Endothelial cell of umbilical vein (primary cell): Measurements from ENCODE around the gene DEGS2. TPM values are rescaled to one million over a fixed set of nuclear protein-coding genes. Genes with fewer than 3 reads are reported as not detected.

Source experiments
- BruUV-seq: library from RNA; stranded (reverse); fragments of 400-500 nt; replicated peaks from 2 replicates; lab custom pipeline; 2021; lab: Mats Ljungman, UMichigan
- CTCF ChIA-PET: fragments of 300-600, 350-600 bp; sonication (Branson Sonifier 250); formaldehyde crosslinking; loops from one replicate; lab custom pipeline; 2021; ENCODE audit warnings: antibody characterized with exemption, inconsistent platforms; lab: Charles Lee
- POLR2A ChIA-PET: fragments of 300-600, 350-600 bp; sonication (Branson Sonifier 250); formaldehyde crosslinking; loops from one replicate; lab custom pipeline; 2021; ENCODE audit warnings: antibody characterized with exemption, inconsistent platforms; lab: Charles Lee
- DNase-seq: peaks from one replicate; pipeline ENCODE4 v3.0.0-alpha.2; 2011; ENCODE audit warnings: low read depth, low spot score
- FAIRE-seq: peaks from 2 replicates; lab custom pipeline; 2011; peaks lifted over from hg19 to GRCh38; lab: Jason Lieb, UNC
- H2AFZ ChIP-seq: 2 replicates; pipeline ENCODE4 v1.6.0; 2012; ENCODE audit warnings: low read depth, low read length, control low read depth, inconsistent platforms
- H3K27ac ChIP-seq: 2 replicates; pipeline ENCODE4 v1.5.1; 2011; ENCODE audit warnings: low read depth, mild to moderate bottlenecking, control low read depth, low read length, moderate library complexity; ENCODE audit not compliant: insufficient read depth
- H3K27me3 ChIP-seq, 2 experiments: 2 replicates each; pipeline versions ENCODE4 v1.6.0 to v1.6.1; 2011; ENCODE audit warnings: low read length in 2 of 2, mixed read lengths in 1 of 2; ENCODE audit not compliant: control insufficient read depth in 2 of 2, insufficient read depth in 2 of 2
- H3K36me3 ChIP-seq, 2 experiments: 2 replicates in 1 of 2; 3 replicates in 1 of 2; pipeline ENCODE4 v1.5.1; 2011; ENCODE audit warnings: low read length in 2 of 2, mild to moderate bottlenecking in 1 of 2, moderate library complexity in 1 of 2; ENCODE audit not compliant: control insufficient read depth in 2 of 2, insufficient read depth in 2 of 2; ENCODE audit errors: extremely low read depth in 1 of 2
- H3K4me1 ChIP-seq: 3 replicates; pipeline ENCODE4 v1.5.1; 2011; ENCODE audit warnings: mild to moderate bottlenecking, low read length; ENCODE audit not compliant: control insufficient read depth, insufficient read depth; ENCODE audit errors: extremely low read depth
- H3K4me2 ChIP-seq: 2 replicates; pipeline ENCODE4 v1.6.1; 2011; ENCODE audit warnings: low read length, control low read depth, mixed read lengths; ENCODE audit not compliant: insufficient read depth
- H3K4me3 ChIP-seq, 3 experiments: fragments of 200-600 bp in 1 of 3; sonication (generic), shearing (Covaris generic) in 1 of 3; replicated peaks in 1 of 3; 2 replicates each; pipeline ENCODE4 v1.5.1; 2011 to 2016; ENCODE audit warnings: control low read depth in 3 of 3, low read length in 3 of 3, mild to moderate bottlenecking in 2 of 3, inconsistent platforms in 1 of 3, low read depth in 1 of 3, moderate library complexity in 1 of 3; ENCODE audit not compliant: insufficient read depth in 1 of 3
- H3K79me2 ChIP-seq: 2 replicates; pipeline ENCODE4 v1.6.0; 2012; ENCODE audit warnings: low read length, inconsistent platforms; ENCODE audit not compliant: control insufficient read depth, insufficient read depth
- H3K9ac ChIP-seq: replicated peaks from 2 replicates; pipeline ENCODE3; 2011; ENCODE audit warnings: low read length, control low read depth; ENCODE audit not compliant: insufficient read depth; ENCODE audit errors: extremely low read depth
- H3K9me1 ChIP-seq: replicated peaks from 3 replicates; pipeline ENCODE4 v1.6.0; 2011; ENCODE audit warnings: mild to moderate bottlenecking, low read length; ENCODE audit not compliant: control insufficient read depth, insufficient read depth; ENCODE audit errors: extremely low read depth
- H3K9me3 ChIP-seq: replicated peaks from 2 replicates; pipeline ENCODE4 v1.5.1; 2012; ENCODE audit warnings: low read length, inconsistent platforms; ENCODE audit not compliant: control insufficient read depth, insufficient read depth
- H4K20me1 ChIP-seq: replicated peaks from 2 replicates; pipeline ENCODE3; 2011; ENCODE audit warnings: mild to moderate bottlenecking, low read length; ENCODE audit not compliant: control insufficient read depth, insufficient read depth; ENCODE audit errors: extremely low read depth
- JUN ChIP-seq: IDR thresholded peaks from 2 replicates; pipeline ENCODE4 v1.6.1; 2011; ENCODE audit warnings: borderline replicate concordance, low read depth; ENCODE audit not compliant: insufficient read length, insufficient read depth
- MAX ChIP-seq: IDR thresholded peaks from 2 replicates; pipeline ENCODE4 v1.6.1; 2011; ENCODE audit not compliant: insufficient read depth, insufficient read length
- MYC ChIP-seq: IDR thresholded peaks from one replicate; pipeline ENCODE4 v1.6.1; 2011; ENCODE audit warnings: mild to moderate bottlenecking, low read depth, low read length
- POLR2A ChIP-seq: IDR thresholded peaks from 2 replicates; pipeline ENCODE4 v1.6.1; 2012; ENCODE audit warnings: low read depth, mild to moderate bottlenecking, control low read depth, low read length
- POLR2AphosphoS5 ChIP-seq: IDR thresholded peaks from 2 replicates; pipeline ENCODE4 v1.6.1; 2012; ENCODE audit warnings: low read depth, mild to moderate bottlenecking, control low read depth, low read length, moderate library complexity; ENCODE audit not compliant: insufficient read depth
- dilution Hi-C: fragments of 300-500 bp; cut with MboI; formaldehyde crosslinking; loops from one replicate; pipeline ENCODE4 v1.15.0; 2019; ENCODE audit warnings: low sequenced_read_pairs; ENCODE audit not compliant: extremely low pct_ligation_motif_present
- intact Hi-C: fragments of 100-400 bp; cut with micrococcal nuclease; formaldehyde crosslinking; loops from one replicate; pipeline ENCODE4 v1.10.0; 2022
- polyA plus RNA-seq, 4 experiments: library from polyadenylated mRNA; depleted of rRNA in 3 of 4; stranded (reverse) in 3 of 4; unstranded in 1 of 4; fragments of >200 nt; gene quantifications; 2 replicates each; pipeline versions ENCODE4 v1.2.1 to v1.2.3, GENCODE V29; 2011 to 2012; ENCODE audit warnings: missing spikeins in 1 of 4
- total RNA-seq: library from RNA; stranded (reverse); gene quantifications from 2 replicates; pipeline ENCODE4 v1.2.3, GENCODE V29; 2021
- TF ChIP-seq, protein P1 (sequence below), 2 donors: IDR thresholded peaks; 1 replicate in 1 of 2; 2 replicates in 1 of 2; pipeline ENCODE4 v1.5.1; 2011; ENCODE audit warnings: low read length in 2 of 2, mild to moderate bottlenecking in 2 of 2, moderate library complexity in 2 of 2, control low read depth in 1 of 2, inconsistent platforms in 1 of 2, low read depth in 1 of 2; ENCODE audit not compliant: insufficient read depth in 1 of 2; ENCODE audit errors: extremely low read depth in 1 of 2

The DEGS2 gene
- total and polyA plus RNA-seq, 2 donors (not counting 3 experiments of a cell fraction or from before 2014, with no cell fraction given) = 0.06 TPM; not detected in 1

GRCh38 chr14:100155049-100155621 is 4.3 kb downstream of the DEGS2 start:
- no TSS peak for BruUV-seq
- H3K9ac ChIP-seq = no peak overlapping the region
- H3K4me1 ChIP-seq = no peaks in the 10 kb centered on the region
- H2AFZ ChIP-seq = no peak overlapping the region
- dilution Hi-C loops = no loop called here
- ChIA-PET CTCF (interaction anchor here (0.8 to 3.8 kb wide), 12 partner anchors 9 to 220 kb away, joined by 3 to 47 read pairs (median 5); a partner anchor contains a TSS), POLR2A (interaction anchor here (1.4 kb wide), 1 partner anchor 13 kb away, joined by 6 read pairs; no protein-coding TSS in a partner anchor)
- DNase-seq = peak; percentile 20
- no peak overlapping the region for H3K4me2 ChIP-seq
- no peaks in the 10 kb centered on the region for H3K9me3 ChIP-seq
- intact Hi-C loops = loop anchor here (1.0 kb wide), 1 partner anchor 47 kb away; no protein-coding TSS in a partner anchor
- TF ChIP-seq MAX = no peak
- TF ChIP-seq JUN = no peak
- TF ChIP-seq, protein P1, sequence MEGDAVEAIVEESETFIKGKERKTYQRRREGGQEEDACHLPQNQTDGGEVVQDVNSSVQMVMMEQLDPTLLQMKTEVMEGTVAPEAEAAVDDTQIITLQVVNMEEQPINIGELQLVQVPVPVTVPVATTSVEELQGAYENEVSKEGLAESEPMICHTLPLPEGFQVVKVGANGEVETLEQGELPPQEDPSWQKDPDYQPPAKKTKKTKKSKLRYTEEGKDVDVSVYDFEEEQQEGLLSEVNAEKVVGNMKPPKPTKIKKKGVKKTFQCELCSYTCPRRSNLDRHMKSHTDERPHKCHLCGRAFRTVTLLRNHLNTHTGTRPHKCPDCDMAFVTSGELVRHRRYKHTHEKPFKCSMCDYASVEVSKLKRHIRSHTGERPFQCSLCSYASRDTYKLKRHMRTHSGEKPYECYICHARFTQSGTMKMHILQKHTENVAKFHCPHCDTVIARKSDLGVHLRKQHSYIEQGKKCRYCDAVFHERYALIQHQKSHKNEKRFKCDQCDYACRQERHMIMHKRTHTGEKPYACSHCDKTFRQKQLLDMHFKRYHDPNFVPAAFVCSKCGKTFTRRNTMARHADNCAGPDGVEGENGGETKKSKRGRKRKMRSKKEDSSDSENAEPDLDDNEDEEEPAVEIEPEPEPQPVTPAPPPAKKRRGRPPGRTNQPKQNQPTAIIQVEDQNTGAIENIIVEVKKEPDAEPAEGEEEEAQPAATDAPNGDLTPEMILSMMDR (IDR thresholded peaks at IDR 0.05; ENCODE audit: extremely low read depth in 1 of 2, insufficient read depth in 1 of 2, low read depth in 1 of 2, low read length in 2 of 2) = peak; percentile 49 to 63
- no peak for TF ChIP-seq POLR2A
- TF ChIP-seq POLR2AphosphoS5 = no peak
- no peak for TF ChIP-seq MYC
- no peak overlapping the region for H3K27ac ChIP-seq
- peaks cover 6 to 11% of the 10 kb centered on the region in 2 experiments for H3K27me3 ChIP-seq
- H3K9me1 ChIP-seq = no peaks in the 10 kb centered on the region
- no peaks in the 10 kb centered on the region for H3K79me2 ChIP-seq
- no peak overlapping the region for H3K4me3 ChIP-seq
- no peak for FAIRE-seq
- no peaks in the 10 kb centered on the region for H4K20me1 ChIP-seq
- no peaks in the 10 kb centered on the region for H3K36me3 ChIP-seq
